Gastroesophageal sphincter (tissue), 4 donors: ENCODE measurements around the gene TIAL1. TPM values are rescaled to one million over a fixed set of nuclear protein-coding genes. Genes with fewer than 3 reads are reported as not detected.
"Not testable (repeated sequence)": the region's sequence is repeated elsewhere in the genome, so short reads cannot be mapped to it uniquely, and the experiment has no call there.

Source experiments
- ATAC-seq: fragments of 150-250 bp; one replicate; pipeline ENCODE4 v1.9.1; 2016; ENCODE audit warnings: mild to moderate bottlenecking, moderate library complexity
- H3K27ac ChIP-seq, 4 donors: fragments of 200-600 bp; sonication (generic) in 3 of 4; 1 replicate in 3 of 4; 2 replicates in 1 of 4; pipeline ENCODE4 v1.5.1; 2016 to 2019
- H3K27me3 ChIP-seq: fragments of 200-600 bp; sonication (generic); one replicate; pipeline ENCODE4 v1.5.1; 2019
- H3K36me3 ChIP-seq, 2 donors: fragments of 200-600 bp; sonication (generic); one replicate each; pipeline ENCODE4 v1.5.1; 2019; ENCODE audit warnings: control low read depth in 1 of 2
- H3K4me1 ChIP-seq, 3 donors: fragments of 200-600 bp; sonication (generic); 1 replicate in 2 of 3; 2 replicates in 1 of 3; pipeline ENCODE4 v1.5.1; 2016 to 2019; ENCODE audit warnings: control low read depth in 2 of 3
- H3K4me3 ChIP-seq, 2 donors: fragments of 200-600 bp; sonication (generic); one replicate each; pipeline ENCODE4 v1.5.1; 2019; ENCODE audit warnings: mild to moderate bottlenecking in 1 of 2, moderate library complexity in 1 of 2
- H3K9me3 ChIP-seq, 3 donors: fragments of 200-600 bp; sonication (generic); one replicate each; pipeline ENCODE4 v1.5.1; 2017 to 2019; ENCODE audit warnings: control low read depth in 2 of 3
- CTCF ChIP-seq, 4 experiments: fragments of 200-600 bp in 2 of 4; fragments of 450-650 bp in 2 of 4; sonication (generic) in 1 of 4; IDR thresholded peaks; one replicate each; pipeline ENCODE4 v1.5.1; 2017 to 2019; ENCODE audit warnings: antibody characterized with exemption in 4 of 4, mild to moderate bottlenecking in 2 of 4, moderate library complexity in 2 of 4
- EP300 ChIP-seq: sonication (generic); formaldehyde crosslinking; IDR thresholded peaks from one replicate; pipeline ENCODE4 v1.6.1; 2017; ENCODE audit warnings: antibody characterized with exemption, mild to moderate bottlenecking
- POLR2A ChIP-seq, 2 donors: fragments of 450-650 bp; IDR thresholded peaks; one replicate each; pipeline ENCODE4 v1.6.1; 2017; ENCODE audit warnings: antibody characterized with exemption in 2 of 2, mild to moderate bottlenecking in 2 of 2, moderate library complexity in 1 of 2
- POLR2AphosphoS5 ChIP-seq: sonication (generic); formaldehyde crosslinking; IDR thresholded peaks from one replicate; pipeline ENCODE4 v1.6.1; 2017; ENCODE audit warnings: antibody characterized with exemption
- WGBS, 2 donors: methylation state at CpG; one replicate each; pipeline ENCODE4 v1.1.5; 2018; ENCODE audit warnings: low coverage in 1 of 2; 5-methylcytosine and 5-hydroxymethylcytosine counted together
- total RNA-seq, 4 donors: library from RNA; depleted of rRNA; stranded (reverse); fragments of >200 nt; gene quantifications; one replicate each; pipeline ENCODE4 v1.1.0, GENCODE V29; 2016

Gene TIAL1
- total RNA-seq, 4 donors from 2014 or later: 53.6 to 117 (median 57.9) TPM

- peaks cover 0 to 12% of the 10 kb centered on the region in 2 donors for H3K36me3 ChIP-seq
- H3K4me1 ChIP-seq: peaks cover 0 to 17% (median 0%) of the 10 kb centered on the region in 3 donors
- no peak for TF ChIP-seq POLR2AphosphoS5
- TF ChIP-seq EP300: no peak
- no peak for TF ChIP-seq CTCF (IDR thresholded peaks at IDR 0.05)
- no peak for TF ChIP-seq POLR2A (IDR thresholded peaks at IDR 0.05)
- no peak for ATAC-seq
- H3K27ac ChIP-seq: no peak overlapping the region
- H3K27me3 ChIP-seq: no peaks in the 10 kb centered on the region
- no peak overlapping the region for H3K4me3 ChIP-seq
- 47 to 81% methylated on average over 2 to 5 of the region's 8 CpGs for WGBS, 2 donors
- H3K9me3 ChIP-seq: no peaks in the 10 kb centered on the region
These were observed 28.8 kb downstream of the TIAL1 start for GRCh38 chr10:119567978-119568377.

GRCh38 chr10:119562097-119562496 is 34.7 kb downstream of the TIAL1 start:
- Histone ChIP-seq H3K4me3 (no peak overlapping the region), H3K27me3 (no peaks in the 10 kb centered on the region), H3K36me3 (no peaks in the 10 kb centered on the region), H3K9me3 (no peaks in the 10 kb centered on the region), H3K27ac (no peak overlapping the region), H3K4me1 (no peaks in the 10 kb centered on the region)
- TF ChIP-seq CTCF (IDR thresholded peaks at IDR 0.05) (no peak), EP300 (no peak), POLR2A (IDR thresholded peaks at IDR 0.05) (no peak), POLR2AphosphoS5 (no peak)
- WGBS, 2 donors: 100% methylated on average over 3 to 4 of the region's 4 CpGs
- no peak for ATAC-seq

- WGBS, 2 donors: no CpG with 5 or more reads among the region's 33 CpGs
- not testable (repeated sequence) for H3K36me3 ChIP-seq, H3K27ac ChIP-seq, ATAC-seq, H3K9me3 ChIP-seq, H3K27me3 ChIP-seq, H3K4me1 ChIP-seq, H3K4me3 ChIP-seq
These were observed 37.3 kb downstream of the TIAL1 start for GRCh38 chr10:119559511-119559910.

- WGBS, 2 donors: 92 to 94% methylated on average over 1 to 2 of the region's 2 CpGs
- H3K4me3 ChIP-seq, H3K9me3 ChIP-seq, H3K4me1 ChIP-seq, H3K27me3 ChIP-seq, H3K36me3 ChIP-seq, H3K27ac ChIP-seq, ATAC-seq: not testable (repeated sequence)
These were observed 40.7 kb downstream of the TIAL1 start for GRCh38 chr10:119556081-119556480.

- Histone ChIP-seq H3K4me1 (no peaks in the 10 kb centered on the region), H3K4me3 (no peak overlapping the region), H3K36me3 (no peaks in the 10 kb centered on the region), H3K9me3 (no peaks in the 10 kb centered on the region), H3K27me3 (no peaks in the 10 kb centered on the region), H3K27ac (no peak overlapping the region)
- TF ChIP-seq POLR2A (IDR thresholded peaks at IDR 0.05) (no peak), CTCF (IDR thresholded peaks at IDR 0.05) (no peak), EP300 (no peak), POLR2AphosphoS5 (no peak)
- 67 to 74% methylated on average over 2 of the region's 6 CpGs for WGBS, 2 donors
- ATAC-seq: no peak
These were observed 41.5 kb downstream of the TIAL1 start for GRCh38 chr10:119555178-119555784.

GRCh38 chr10:119550827-119551226 is 45.9 kb downstream of the TIAL1 start:
- ATAC-seq: no peak
- 78 to 86% methylated on average over 3 to 4 of the region's 4 CpGs for WGBS, 2 donors
- Histone ChIP-seq H3K27me3 (peaks cover 8% of the 10 kb centered on the region), H3K36me3 (no peaks in the 10 kb centered on the region), H3K4me3 (no peak overlapping the region), H3K27ac (no peak overlapping the region), H3K9me3 (no peaks in the 10 kb centered on the region), H3K4me1 (no peaks in the 10 kb centered on the region)
- TF ChIP-seq CTCF (IDR thresholded peaks at IDR 0.05) (no peak), EP300 (no peak), POLR2A (IDR thresholded peaks at IDR 0.05) (no peak), POLR2AphosphoS5 (no peak)
